GM19372 (cell line): ENCODE results near the gene IPO13.
A peak's percentile ranks its signal among the peaks of the same experiment; 100 is the strongest.

Experiments used
- ATAC-seq: cut with Tn5 transposase; IDR thresholded peaks from one replicate; pipeline ENCODE4 v1.9.1; 2021; ENCODE audit warnings: mild to moderate bottlenecking, low read depth, moderate library complexity; ENCODE audit not compliant: unreplicated experiment

Gene IPO13

GRCh38 chr1:43947874-43948437, 1.2 kb downstream of the IPO13 start:
- ATAC-seq: no peak

GRCh38 chr1:43949678-43950077, 2.9 kb downstream of the IPO13 start:
- ATAC-seq: no peak

GRCh38 chr1:43951021-43951985, 4.6 kb downstream of the IPO13 start:
- no peak for ATAC-seq

GRCh38 chr1:43952731-43953346, 6.1 kb downstream of the IPO13 start:
- ATAC-seq: no peak

GRCh38 chr1:43953361-43953760, 6.6 kb downstream of the IPO13 start:
- ATAC-seq: no peak

- ATAC-seq: no peak
Observed at GRCh38 chr1:43954036-43954435, 7.3 kb downstream of the IPO13 start.

GRCh38 chr1:43956234-43956633, 9.5 kb downstream of the IPO13 start:
- no peak for ATAC-seq

- ATAC-seq: no peak
Observed at GRCh38 chr1:43957407-43958040, 10.8 kb downstream of the IPO13 start.

- ATAC-seq: no peak
Observed at GRCh38 chr1:43958351-43959255, 11.9 kb downstream of the IPO13 start.

GRCh38 chr1:43960798-43961197, 14.0 kb downstream of the IPO13 start:
- ATAC-seq: no peak

GRCh38 chr1:43961692-43962091, 14.9 kb downstream of the IPO13 start:
- ATAC-seq: no peak

- no peak for ATAC-seq
Observed at GRCh38 chr1:43962324-43962723, 15.6 kb downstream of the IPO13 start.

- no peak for ATAC-seq
Observed at GRCh38 chr1:43963006-43963405, 16.3 kb downstream of the IPO13 start.

GRCh38 chr1:43963890-43964289, 17.1 kb downstream of the IPO13 start:
- ATAC-seq: no peak

- no peak for ATAC-seq
Observed at GRCh38 chr1:43965316-43965715, 18.6 kb downstream of the IPO13 start.

- ATAC-seq: no peak
Observed at GRCh38 chr1:43968348-43968948, 21.7 kb downstream of the IPO13 start.

GRCh38 chr1:43969416-43969745, 22.6 kb downstream of the IPO13 start:
- no peak for ATAC-seq

- ATAC-seq: peak; percentile 81
Observed at GRCh38 chr1:43969746-43970466, 23.2 kb downstream of the IPO13 start, which contains the start of gene DPH2. TSS of gene DPH2 (plus strand) at chr1:43970010. CDS start at chr1:43970176, 166 bp downstream.

- no peak for ATAC-seq
Observed at GRCh38 chr1:43970502-43970901, 23.8 kb downstream of the IPO13 start.
